ENCODE measurements around the gene PEX11B.

PEX11B gene

DNA sequence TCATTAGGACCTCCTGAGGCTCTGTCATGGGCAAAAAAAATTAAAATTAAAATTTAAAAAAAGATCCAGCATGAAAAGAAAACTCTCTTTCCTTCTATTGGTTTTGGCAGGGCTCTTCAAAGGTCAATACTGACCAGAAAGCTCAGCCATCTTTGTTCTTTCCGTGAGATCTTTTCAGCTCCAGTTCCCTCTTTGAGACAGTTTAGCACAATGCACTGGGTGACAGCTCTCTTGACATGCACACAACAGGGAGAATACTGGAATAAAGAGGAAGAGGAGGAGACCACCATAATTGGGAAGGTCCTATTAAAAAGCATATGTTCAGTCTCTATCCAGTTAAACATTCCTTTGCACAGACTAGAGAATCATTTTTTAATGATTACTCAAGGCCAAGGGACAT is 33.0 kb upstream of the PEX11B start:
- no peak for TF ChIP-seq CTCF (IDR thresholded peaks at IDR 0.05; ENCODE audit: low read depth, low read length)
- H3K4me3 ChIP-seq (ENCODE audit: low read depth, low read length), result no peak overlapping the region

DNA sequence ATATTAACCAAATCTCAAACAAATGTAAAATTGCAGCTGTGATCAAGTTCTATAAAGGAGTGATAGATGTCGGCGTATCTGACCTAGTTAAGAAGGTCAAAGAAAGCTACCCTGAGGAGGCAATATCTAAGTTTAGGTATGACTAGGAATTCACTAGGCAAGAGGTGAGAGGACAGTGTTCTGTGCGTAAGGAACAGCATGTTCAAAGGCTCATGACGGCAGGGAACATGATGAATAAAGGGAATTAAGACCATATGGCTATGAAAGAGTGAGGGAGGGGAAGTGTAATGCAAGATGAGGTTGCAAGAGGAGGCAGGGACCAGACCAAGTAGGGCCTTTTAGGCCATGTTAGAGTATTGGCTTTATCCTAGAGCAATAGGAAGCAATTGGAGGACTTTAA is 30.7 kb upstream of the PEX11B start:
- TF ChIP-seq CTCF (IDR thresholded peaks at IDR 0.05; ENCODE audit: low read depth, low read length), result no peak
- no peak overlapping the region for H3K4me3 ChIP-seq (ENCODE audit: low read depth, low read length)

- TF ChIP-seq CTCF (IDR thresholded peaks at IDR 0.05; ENCODE audit: low read depth, low read length), result no peak
- H3K4me3 ChIP-seq (ENCODE audit: low read depth, low read length), result no peak overlapping the region
These were observed 29.0 kb upstream of the PEX11B start for GRCh38 chr1:145947551-145947950.

- no peak for TF ChIP-seq CTCF (IDR thresholded peaks at IDR 0.05; ENCODE audit: low read depth, low read length)
These were observed 28.0 kb upstream of the PEX11B start for GRCh38 chr1:145946477-145946986.

DNA sequence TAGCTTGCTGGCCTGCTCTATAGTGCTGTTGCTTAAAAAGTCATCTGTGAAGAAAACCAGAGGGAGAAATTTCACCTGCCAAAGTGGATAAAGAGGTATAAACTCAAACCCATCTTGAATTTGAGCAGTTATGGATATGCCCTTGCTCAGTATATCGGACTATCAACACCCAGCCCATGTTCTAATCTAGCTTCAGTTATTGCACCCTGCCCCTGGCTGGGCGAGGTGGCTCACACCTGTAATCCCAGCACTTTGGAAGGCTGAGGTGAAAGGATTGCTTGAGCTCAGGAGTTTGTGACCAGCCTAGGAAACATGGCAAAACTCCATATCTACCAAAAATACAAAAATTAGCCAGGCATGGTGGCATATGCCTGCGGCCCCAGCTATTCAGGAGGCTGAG is 26.0 kb upstream of the PEX11B start:
- TF ChIP-seq CTCF (IDR thresholded peaks at IDR 0.05; ENCODE audit: low read depth, low read length), result no peak
- no peak overlapping the region for H3K4me3 ChIP-seq (ENCODE audit: low read depth, low read length)

More at GRCh38 chr1:145946477-145946986, 28.0 kb upstream of the PEX11B start:
- no peak overlapping the region for H3K4me3 ChIP-seq (ENCODE audit: low read depth, low read length)

GRCh38 chr1:145942871-145943270 is 24.4 kb upstream of the PEX11B start:
- H3K4me3 ChIP-seq (ENCODE audit: low read depth, low read length), result no peak overlapping the region
- TF ChIP-seq CTCF (IDR thresholded peaks at IDR 0.05; ENCODE audit: low read depth, low read length), result no peak

GRCh38 chr1:145942405-145942804 is 23.9 kb upstream of the PEX11B start:
- H3K4me3 ChIP-seq (ENCODE audit: low read depth, low read length), result no peak overlapping the region
- no peak for TF ChIP-seq CTCF (IDR thresholded peaks at IDR 0.05; ENCODE audit: low read depth, low read length)
